Measurements from ENCODE around the gene GRID2IP.

The GRID2IP gene

GRCh38 chr7:6559896-6560295 lies 8.6 kb upstream of the GRID2IP start:
- no peak for DNase-seq

- DNase-seq, result peak in 1 of 2 donors; percentile 17
These were observed 7.6 kb upstream of the GRID2IP start for GRCh38 chr7:6558837-6559236.

- DNase-seq, result no peak
These were observed 4.9 kb upstream of the GRID2IP start for GRCh38 chr7:6556196-6556595.

GRCh38 chr7:6554848-6555247 lies 3.6 kb upstream of the GRID2IP start:
- DNase-seq, result no peak

- DNase-seq, result no peak
These were observed 2.3 kb upstream of the GRID2IP start for GRCh38 chr7:6553448-6554044.

GRCh38 chr7:6547400-6547799 lies 3.9 kb downstream of the GRID2IP start:
- no peak for DNase-seq

GRCh38 chr7:6546498-6547251 lies 4.6 kb downstream of the GRID2IP start:
- no peak for DNase-seq

GRCh38 chr7:6545398-6546126 lies 5.7 kb downstream of the GRID2IP start:
- no peak for DNase-seq

- DNase-seq, result no peak
These were observed 8.9 kb downstream of the GRID2IP start for GRCh38 chr7:6542368-6542767.

GRCh38 chr7:6536262-6537260 lies 14.7 kb downstream of the GRID2IP start:
- no peak for DNase-seq

- no peak for DNase-seq
These were observed 17.3 kb downstream of the GRID2IP start for GRCh38 chr7:6533893-6534495.

- no peak for DNase-seq
These were observed 18.7 kb downstream of the GRID2IP start for GRCh38 chr7:6532516-6532915.

- DNase-seq, result no peak
These were observed 19.6 kb downstream of the GRID2IP start for GRCh38 chr7:6531492-6532279.

GRCh38 chr7:6530626-6531491 lies 20.4 kb downstream of the GRID2IP start:
- no peak for DNase-seq

- DNase-seq, result no peak
These were observed 21.6 kb downstream of the GRID2IP start for GRCh38 chr7:6529643-6530042.

- no peak for DNase-seq
These were observed 22.7 kb downstream of the GRID2IP start for GRCh38 chr7:6528401-6529130.

- DNase-seq, result no peak
These were observed 24.3 kb downstream of the GRID2IP start for GRCh38 chr7:6526997-6527378.

GRCh38 chr7:6520163-6520981 lies 30.9 kb downstream of the GRID2IP start:
- DNase-seq, result no peak

Data from bone marrow (tissue), 2 donors.